Psoas muscle (tissue), 8 donors: ENCODE measurements around the gene RAPH1. TPM values are rescaled to one million over a fixed set of nuclear protein-coding genes. Genes with fewer than 3 reads are reported as not detected.
"Not testable (repeated sequence)": the region's sequence is repeated elsewhere in the genome, so short reads cannot be mapped to it uniquely, and the experiment has no call there.

Experiments used
- ATAC-seq, 4 donors: fragments of 200-7000 bp; cut with Tn5 transposase; one replicate each; pipeline ENCODE4 v1.9.1; 2020; ENCODE audit warnings: moderate library complexity in 3 of 4, mild to moderate bottlenecking in 2 of 4
- DNase-seq, 2 donors: peaks; one replicate each; pipeline ENCODE4 v3.0.0-alpha.2; 2020
- H3K27ac ChIP-seq: fragments of 200-600 bp; one replicate; pipeline ENCODE4 v1.8.0; 2022
- H3K27me3 ChIP-seq, 3 donors: fragments of 200-600 bp in 1 of 3; one replicate each; pipeline versions ENCODE4 v1.6.1 to v1.8.0; 2013 to 2022; ENCODE audit warnings: low read length in 2 of 3, mild to moderate bottlenecking in 2 of 3, moderate library complexity in 1 of 3; ENCODE audit not compliant: insufficient read depth in 3 of 3
- H3K36me3 ChIP-seq, 2 donors: fragments of 200-600 bp in 1 of 2; one replicate each; pipeline versions ENCODE4 v1.6.1 to v1.8.0; 2013 to 2022; ENCODE audit warnings: low read depth in 1 of 2, mild to moderate bottlenecking in 1 of 2, moderate library complexity in 1 of 2; ENCODE audit not compliant: insufficient read depth in 1 of 2
- H3K4me1 ChIP-seq: fragments of 200-600 bp; one replicate; pipeline ENCODE4 v1.8.0; 2022
- H3K4me3 ChIP-seq: fragments of 200-600 bp; one replicate; pipeline ENCODE4 v1.8.0; 2022; ENCODE audit warnings: mild to moderate bottlenecking
- H3K9me3 ChIP-seq: fragments of 200-600 bp; one replicate; pipeline ENCODE4 v1.8.0; 2022
- CTCF ChIP-seq: fragments of 200-600 bp; IDR thresholded peaks from one replicate; pipeline ENCODE4 v1.8.0; 2022; ENCODE audit warnings: antibody characterized with exemption
- WGBS, 3 donors: extraction: QIAGEN DNeasy Blood & Tissue Kit; methylation state at CpG; one replicate each; pipeline versions ENCODE4 v1.1.6 to v1.1.7; 2013; 5-methylcytosine and 5-hydroxymethylcytosine counted together
- intact Hi-C, 2 donors: fragments of 100-400 bp; cut with DNase I; formaldehyde crosslinking; loops; one replicate each; pipeline versions ENCODE4 v1.11.0 to v1.14.2; 2022
- polyA plus RNA-seq, 3 donors: library from polyadenylated mRNA; stranded (reverse); fragments of 200-250 nt; gene quantifications; one replicate each; pipeline ENCODE4 v1.2.3, GENCODE V29; 2013
- total RNA-seq, 4 donors: library from RNA; stranded (reverse); fragmentation: NEBNext Ultra II Directional in 2 of 4; extraction: Animal tissue kit (Norgen Biotek cat#: 25700) in 2 of 4; gene quantifications; one replicate each; pipeline versions ENCODE4 v1.2.1 to v1.2.4, GENCODE V29; 2021 to 2023
- donor health status: healthy with polysubstance abuse.
- donor health status: DM: no; HTN: no; CAD: no; lungs with moderate emphysema.
- donor health status: Bipolar disorder and iron deficiency.
- donor health status: healthy.
- donor health status: DM: yes; HTN: yes; CAD: no.
- donor health status: DM: no; HTN: no; CAD: no.
- donor health status: DM: no; HTN: no; CAD: no.
- donor health status: DM: yes; HTN: yes; CAD: no.

The RAPH1 gene
- total and polyA plus RNA-seq, 7 donors: 4.3 to 47.6 (median 21.9) TPM

GRCh38 chr2:203533676-203534591 is 1.2 kb downstream of the RAPH1 start:
- Histone ChIP-seq H3K27me3 (no peaks in the 10 kb centered on the region), H3K9me3 (no peaks in the 10 kb centered on the region), H3K4me3 (peak overlapping the region; percentile 80), H3K4me1 (peaks cover 7% of the 10 kb centered on the region), H3K36me3 (no peaks in the 10 kb centered on the region), H3K27ac (peak overlapping the region; percentile 86)
- intact Hi-C loops: loop anchor here in 1 of 2 donors (2.0 to 5.0 kb wide), 2 partner anchors 49 to 103 kb away; no protein-coding TSS in a partner anchor
- WGBS, 3 donors: 3 to 5% (median 3%) methylated on average over 22 to 24 of the region's 24 CpGs
- no peak for TF ChIP-seq CTCF
- DNase-seq: no peak
- ATAC-seq: peak in 2 of 4 donors; percentile 3 to 11

- peaks cover 7% of the 10 kb centered on the region for H3K4me1 ChIP-seq
- DNase-seq (no peak), ATAC-seq (no peak)
- intact Hi-C loops: loop anchor here in 1 of 2 donors (5.0 kb wide), 1 partner anchor 104 kb away; no protein-coding TSS in a partner anchor
- peak overlapping the region; percentile 80 for H3K4me3 ChIP-seq
- H3K27me3 ChIP-seq: no peaks in the 10 kb centered on the region
- TF ChIP-seq CTCF: no peak
- H3K27ac ChIP-seq: no peak overlapping the region
- no peaks in the 10 kb centered on the region for H3K9me3 ChIP-seq
- 11 to 17% (median 14%) methylated on average over 7 of the region's 7 CpGs for WGBS, 3 donors
- no peaks in the 10 kb centered on the region for H3K36me3 ChIP-seq
Observed at GRCh38 chr2:203532957-203533658, 2.0 kb downstream of the RAPH1 start.

- TF ChIP-seq CTCF: no peak
- Histone ChIP-seq H3K4me3 (no peak overlapping the region), H3K36me3 (no peaks in the 10 kb centered on the region), H3K27me3 (no peaks in the 10 kb centered on the region), H3K4me1 (peaks cover 3% of the 10 kb centered on the region), H3K27ac (no peak overlapping the region), H3K9me3 (no peaks in the 10 kb centered on the region)
- ATAC-seq (no peak), DNase-seq (no peak)
- 80 to 85% (median 81%) methylated on average over 3 of the region's 3 CpGs for WGBS, 3 donors
- intact Hi-C loops: no loop called here
Observed at GRCh38 chr2:203527719-203528118, 7.4 kb downstream of the RAPH1 start.

- WGBS, 3 donors: 96 to 98% (median 96%) methylated on average over 9 of the region's 9 CpGs
- H3K4me3 ChIP-seq, H3K27ac ChIP-seq, intact Hi-C loops, ATAC-seq, H3K4me1 ChIP-seq, H3K9me3 ChIP-seq, H3K27me3 ChIP-seq, H3K36me3 ChIP-seq, DNase-seq: not testable (repeated sequence)
Observed at GRCh38 chr2:203513268-203513667, 21.8 kb downstream of the RAPH1 start.

- Histone ChIP-seq H3K4me3 (no peak overlapping the region), H3K4me1 (no peaks in the 10 kb centered on the region), H3K27ac (no peak overlapping the region), H3K36me3 (no peaks in the 10 kb centered on the region), H3K27me3 (no peaks in the 10 kb centered on the region), H3K9me3 (no peaks in the 10 kb centered on the region)
- ATAC-seq: no peak
- WGBS, 3 donors: 52 to 74% (median 74%) methylated on average over 1 of the region's 1 CpG
- DNase-seq: no peak
- no peak for TF ChIP-seq CTCF
- intact Hi-C loops: no loop called here
Observed at GRCh38 chr2:203510941-203511305, 24.2 kb downstream of the RAPH1 start.
